Natural killer cell treated with Interleukin-12 subunit alpha and Interleukin-12 subunit beta and Interleukin-15 and Interleukin-18, amount 100 ng/mL, for 72 hours (primary cell): ENCODE measurements around the gene PLPPR2. TPM values are rescaled to one million over a fixed set of nuclear protein-coding genes. Genes with fewer than 3 reads are reported as not detected.
"Not testable (repeated sequence)": the region's sequence is repeated elsewhere in the genome, so short reads cannot be mapped to it uniquely, and the experiment has no call there.

Source experiments
- ATAC-seq, 2 donors: fragments of 150-1000 bp; cut with Tn5 transposase in 1 of 2; sonication (Bioruptor Pico), chemical (Tn5 transposase) in 1 of 2; 2 replicates each; pipeline ENCODE4 v1.10.0; 2021
- DNase-seq: peaks from one replicate; pipeline ENCODE4 v3.0.0; 2022; ENCODE audit warnings: low spot score
- H3K27ac Mint-ChIP-seq, 2 donors: 1 replicate in 1 of 2; 2 replicates in 1 of 2; pipeline ENCODE4 v1.8.0; 2022; ENCODE audit warnings: mixed read lengths in 2 of 2, mild to moderate bottlenecking in 1 of 2, moderate library complexity in 1 of 2
- H3K27me3 Mint-ChIP-seq, 2 donors: 1 replicate in 1 of 2; 2 replicates in 1 of 2; pipeline ENCODE4 v1.8.0; 2022; ENCODE audit warnings: mixed read lengths in 2 of 2
- H3K36me3 Mint-ChIP-seq: one replicate; pipeline ENCODE4 v1.8.0; 2022; ENCODE audit warnings: mixed read lengths
- H3K4me1 Mint-ChIP-seq, 2 donors: 1 replicate in 1 of 2; 2 replicates in 1 of 2; pipeline ENCODE4 v1.8.0; 2022; ENCODE audit warnings: low read depth in 2 of 2, mixed read lengths in 2 of 2, mild to moderate bottlenecking in 1 of 2
- H3K4me3 Mint-ChIP-seq: one replicate; pipeline ENCODE4 v1.8.0; 2022; ENCODE audit warnings: mixed read lengths
- H3K9me3 Mint-ChIP-seq: 2 replicates; pipeline ENCODE4 v1.8.0; 2022; ENCODE audit warnings: mixed read lengths
- total RNA-seq, 2 donors: library from RNA; stranded (reverse); gene quantifications; one replicate each; pipeline ENCODE4 v1.2.3, GENCODE V29; 2022

The PLPPR2 gene
- total RNA-seq, 2 donors from 2014 or later: 9.4 to 11.3 TPM

- no peaks in the 10 kb centered on the region for H3K9me3 Mint-ChIP-seq
- no peak overlapping the region for H3K4me3 Mint-ChIP-seq
- no peak for DNase-seq
- no peak overlapping the region for H3K27ac Mint-ChIP-seq
- peaks cover 23 to 24% of the 10 kb centered on the region in 2 donors for H3K4me1 Mint-ChIP-seq
- H3K36me3 Mint-ChIP-seq: no peaks in the 10 kb centered on the region
- H3K27me3 Mint-ChIP-seq: no peaks in the 10 kb centered on the region
- ATAC-seq: no peak
Measured at GRCh38 chr19:11383706-11384048, 28.4 kb downstream of the PLPPR2 start.

- no peaks in the 10 kb centered on the region for H3K27me3 Mint-ChIP-seq
- H3K4me3 Mint-ChIP-seq: no peak overlapping the region
- H3K27ac Mint-ChIP-seq: no peak overlapping the region
- no peak for DNase-seq
- no peaks in the 10 kb centered on the region for H3K36me3 Mint-ChIP-seq
- peaks cover 23% of the 10 kb centered on the region in 2 donors for H3K4me1 Mint-ChIP-seq
- H3K9me3 Mint-ChIP-seq: no peaks in the 10 kb centered on the region
- ATAC-seq: no peak
Measured at GRCh38 chr19:11384778-11385129, 29.5 kb downstream of the PLPPR2 start.

GRCh38 chr19:11387162-11388034 is 32.2 kb downstream of the PLPPR2 start:
- no peak for ATAC-seq
- H3K36me3 Mint-ChIP-seq: no peaks in the 10 kb centered on the region
- H3K4me1 Mint-ChIP-seq: peaks cover 6 to 7% of the 10 kb centered on the region in 2 donors
- H3K27ac Mint-ChIP-seq: no peak overlapping the region
- H3K4me3 Mint-ChIP-seq: no peak overlapping the region
- no peaks in the 10 kb centered on the region for H3K27me3 Mint-ChIP-seq
- no peak for DNase-seq
- no peaks in the 10 kb centered on the region for H3K9me3 Mint-ChIP-seq

- no peak for ATAC-seq
- Mint-ChIP-seq H3K9me3 (no peaks in the 10 kb centered on the region), H3K4me3 (no peak overlapping the region), H3K27me3 (peaks cover 4 to 10% of the 10 kb centered on the region in 2 donors), H3K36me3 (no peaks in the 10 kb centered on the region), H3K27ac (no peak overlapping the region), H3K4me1 (no peaks in the 10 kb centered on the region)
- DNase-seq: no peak
Measured at GRCh38 chr19:11390359-11390758, 35.1 kb downstream of the PLPPR2 start.

GRCh38 chr19:11390933-11391680 is 35.9 kb downstream of the PLPPR2 start:
- Mint-ChIP-seq H3K27ac (no peak overlapping the region), H3K27me3 (peaks cover 5 to 13% of the 10 kb centered on the region in 2 donors), H3K36me3 (no peaks in the 10 kb centered on the region), H3K9me3 (no peaks in the 10 kb centered on the region), H3K4me3 (no peak overlapping the region), H3K4me1 (no peaks in the 10 kb centered on the region)
- no peak for ATAC-seq
- DNase-seq: no peak

GRCh38 chr19:11397089-11397610 is 41.9 kb downstream of the PLPPR2 start:
- Mint-ChIP-seq H3K36me3 (no peaks in the 10 kb centered on the region), H3K4me3 (no peak overlapping the region), H3K27me3 (peaks cover 11 to 13% of the 10 kb centered on the region in 2 donors), H3K9me3 (no peaks in the 10 kb centered on the region), H3K27ac (no peak overlapping the region), H3K4me1 (no peaks in the 10 kb centered on the region)
- ATAC-seq (peak in 1 of 2 donors; percentile 24), DNase-seq (peak; percentile 60)

GRCh38 chr19:11399667-11400066 is 44.4 kb downstream of the PLPPR2 start:
- Mint-ChIP-seq H3K36me3 (no peaks in the 10 kb centered on the region), H3K4me3 (no peak overlapping the region), H3K27me3 (peaks cover 8 to 11% of the 10 kb centered on the region in 2 donors), H3K27ac (no peak overlapping the region), H3K4me1 (no peaks in the 10 kb centered on the region), H3K9me3 (no peaks in the 10 kb centered on the region)
- peak in 1 of 2 donors; percentile 40 for ATAC-seq
- peak; percentile 41 for DNase-seq

GRCh38 chr19:11400798-11401197 is 45.6 kb downstream of the PLPPR2 start:
- ATAC-seq (no peak), DNase-seq (no peak)
- Mint-ChIP-seq H3K9me3 (no peaks in the 10 kb centered on the region), H3K4me3 (no peak overlapping the region), H3K4me1 (no peaks in the 10 kb centered on the region), H3K36me3 (no peaks in the 10 kb centered on the region), H3K27ac (no peak overlapping the region), H3K27me3 (peaks cover 0 to 6% of the 10 kb centered on the region in 2 donors)

- ATAC-seq: no peak
- Mint-ChIP-seq H3K9me3 (no peaks in the 10 kb centered on the region), H3K27ac (no peak overlapping the region), H3K36me3 (no peaks in the 10 kb centered on the region), H3K4me1 (no peaks in the 10 kb centered on the region), H3K27me3 (peaks cover 0 to 6% of the 10 kb centered on the region in 2 donors), H3K4me3 (no peak overlapping the region)
- peak; percentile 58 for DNase-seq
Measured at GRCh38 chr19:11401808-11402543, 46.7 kb downstream of the PLPPR2 start.

GRCh38 chr19:11404588-11405222 is 49.5 kb downstream of the PLPPR2 start:
- H3K27ac Mint-ChIP-seq: no peak overlapping the region
- no peaks in the 10 kb centered on the region for H3K9me3 Mint-ChIP-seq
- peaks cover 0 to 5% of the 10 kb centered on the region in 2 donors for H3K27me3 Mint-ChIP-seq
- H3K4me1 Mint-ChIP-seq: no peaks in the 10 kb centered on the region
- H3K36me3 Mint-ChIP-seq: no peaks in the 10 kb centered on the region
- H3K4me3 Mint-ChIP-seq: no peak overlapping the region
- ATAC-seq: no peak
- peak; percentile 6 for DNase-seq

- ATAC-seq: peak in 1 of 2 donors; percentile 53
- no peak overlapping the region for H3K27ac Mint-ChIP-seq
- DNase-seq: peak; percentile 59
- H3K27me3 Mint-ChIP-seq: peaks cover 0 to 7% of the 10 kb centered on the region in 2 donors
- H3K36me3 Mint-ChIP-seq: no peaks in the 10 kb centered on the region
- H3K9me3 Mint-ChIP-seq: no peaks in the 10 kb centered on the region
- no peak overlapping the region for H3K4me3 Mint-ChIP-seq
- H3K4me1 Mint-ChIP-seq: no peaks in the 10 kb centered on the region
Measured at GRCh38 chr19:11405846-11406643, 50.8 kb downstream of the PLPPR2 start.

GRCh38 chr19:11406703-11407236 is 51.5 kb downstream of the PLPPR2 start:
- H3K27me3 Mint-ChIP-seq, H3K27ac Mint-ChIP-seq, H3K4me1 Mint-ChIP-seq, H3K9me3 Mint-ChIP-seq, H3K4me3 Mint-ChIP-seq, H3K36me3 Mint-ChIP-seq: not testable (repeated sequence)
- ATAC-seq: peak in 1 of 2 donors; percentile 11
- DNase-seq: peak; percentile 8
